Forelimb muscle (tissue), 1 donor: ENCODE data around the gene GABRR2. TPM values are rescaled to one million over a fixed set of nuclear protein-coding genes. Genes with fewer than 3 reads are reported as not detected.

Experiments used
- DNase-seq: peaks from one replicate; pipeline ENCODE4 v3.0.0-alpha.2; 2013; ENCODE audit warnings: low read depth
- polyA plus RNA-seq: library from polyadenylated mRNA; unstranded; fragments of 120-200 nt; gene quantifications from one replicate; pipeline ENCODE4 v1.2.1, GENCODE V29; 2013; ENCODE audit not compliant: insufficient read length

Gene GABRR2
- polyA plus RNA-seq, 1 donor = 2.0 TPM

DNA sequence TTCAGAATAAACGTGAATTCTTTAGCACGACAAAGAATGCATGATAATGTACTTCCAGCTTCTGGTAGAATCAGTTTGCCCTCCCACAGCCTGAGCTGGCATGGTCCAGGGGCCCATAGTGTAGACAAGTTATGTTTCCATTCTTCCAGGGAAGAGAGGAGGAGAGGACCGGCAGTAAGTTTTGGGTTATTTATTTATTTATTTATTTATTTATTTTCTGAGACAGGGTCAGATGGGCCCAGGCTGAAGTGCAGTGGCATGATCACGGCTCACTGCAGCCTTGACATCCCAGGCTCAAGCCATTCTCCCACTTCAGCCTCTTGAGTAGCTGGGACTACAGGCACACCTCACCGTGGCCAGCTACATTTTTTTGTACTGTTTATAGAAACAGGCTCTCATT is 102.6 kb downstream of the GABRR2 start:
- DNase-seq = no peak

DNA sequence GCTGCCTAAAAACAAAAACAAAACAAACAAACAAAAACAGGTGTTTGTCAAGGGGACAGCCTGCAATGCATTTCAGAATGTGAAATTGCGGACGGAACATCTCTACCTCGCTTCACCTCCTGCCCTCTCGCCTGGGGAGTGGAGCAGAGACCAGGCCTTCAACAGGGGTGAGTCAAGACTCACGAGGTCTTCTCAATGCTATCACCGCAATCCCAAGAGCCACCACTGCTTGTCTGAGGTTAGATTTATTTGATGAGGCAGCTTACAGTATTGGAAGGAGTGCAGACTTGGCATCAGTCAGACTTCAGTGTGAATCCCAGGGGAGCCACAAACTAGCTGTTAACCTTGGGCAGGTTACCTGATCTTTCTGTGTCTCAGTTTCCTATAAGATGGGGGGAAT is 105.6 kb downstream of the GABRR2 start:
- no peak for DNase-seq

- no peak for DNase-seq
Measured at GRCh38 chr6:89208551-89208950, 106.5 kb downstream of the GABRR2 start.

Other genes starting within 250 kb of the GABRR2 start
- gene PNRC1, start 234.5 kb downstream of the GABRR2 start, polyA plus RNA-seq = 102 TPM
- gene SRSF12, start 197.2 kb downstream of the GABRR2 start, polyA plus RNA-seq = 3.8 TPM
- 49.7 TPM for gene PM20D2, start 169.2 kb downstream of the GABRR2 start, polyA plus RNA-seq
- gene GABRR1, start 97.9 kb downstream of the GABRR2 start, polyA plus RNA-seq = 0.38 TPM
- gene UBE2J1, start 37.4 kb upstream of the GABRR2 start, polyA plus RNA-seq = 37.4 TPM
- gene RRAGD, start 97.0 kb upstream of the GABRR2 start, polyA plus RNA-seq = 109 TPM
- gene ANKRD6, start 117.9 kb upstream of the GABRR2 start, polyA plus RNA-seq = 8.3 TPM